Upper lobe of right lung (tissue), 1 donor: ENCODE results near the gene ZNF407. TPM values are rescaled to one million over a fixed set of nuclear protein-coding genes. Genes with fewer than 3 reads are reported as not detected.

Experiments
- ATAC-seq: fragments of 200-7000 bp; cut with Tn5 transposase; one replicate; pipeline ENCODE4 v1.9.1; 2020; ENCODE audit warnings: mild to moderate bottlenecking, moderate library complexity
- DNase-seq: peaks from one replicate; pipeline ENCODE4 v3.0.0-alpha.2; 2020
- H3K27ac ChIP-seq: fragments of 200-600 bp; one replicate; pipeline ENCODE4 v1.8.0; 2022
- H3K27me3 ChIP-seq: fragments of 200-600 bp; one replicate; pipeline ENCODE4 v1.8.0; 2022; ENCODE audit warnings: mild to moderate bottlenecking
- H3K36me3 ChIP-seq: fragments of 200-600 bp; one replicate; pipeline ENCODE4 v1.8.0; 2022
- H3K4me1 ChIP-seq: fragments of 200-600 bp; one replicate; pipeline ENCODE4 v1.8.0; 2022
- H3K4me3 ChIP-seq: fragments of 200-600 bp; one replicate; pipeline ENCODE4 v1.8.0; 2022; ENCODE audit warnings: mild to moderate bottlenecking
- H3K9me3 ChIP-seq: fragments of 200-600 bp; one replicate; pipeline ENCODE4 v1.8.0; 2022
- CTCF ChIP-seq: fragments of 200-600 bp; IDR thresholded peaks from one replicate; pipeline ENCODE4 v1.8.0; 2022; ENCODE audit warnings: antibody characterized with exemption
- intact Hi-C: fragments of 100-400 bp; cut with DNase I; formaldehyde crosslinking; loops from one replicate; pipeline ENCODE4 v1.11.0; 2022
- total RNA-seq: library from RNA; stranded (reverse); fragmentation: NEBNext Ultra II Directional; extraction: Animal tissue kit (Norgen Biotek cat#: 25700); gene quantifications from one replicate; pipeline ENCODE4 v1.2.1, GENCODE V29; 2021
- donor health status: DM: no; HTN: yes; CAD: no; lungs with severe emphysema.

ZNF407 gene
- total RNA-seq, 1 donor from 2014 or later = 18.4 TPM

DNA sequence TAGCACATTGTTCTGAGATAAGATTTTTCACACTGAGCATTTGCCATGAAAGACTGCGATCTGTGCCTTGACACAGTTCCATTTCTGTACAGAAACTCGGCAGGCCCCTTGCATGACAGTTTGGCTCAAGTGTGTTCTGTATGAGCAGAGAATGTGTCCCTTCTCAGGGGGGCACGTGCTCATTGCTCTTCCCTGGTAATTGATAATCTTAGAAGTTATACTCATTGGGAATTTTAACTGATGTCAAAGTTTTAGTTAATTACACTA lies 440.0 kb downstream of the ZNF407 start:
- no peak overlapping the region for H3K4me3 ChIP-seq

GRCh38 chr18:75041586-75041985 lies 443.9 kb downstream of the ZNF407 start:
- peak; percentile 35 for TF ChIP-seq CTCF
- no peaks in the 10 kb centered on the region for H3K9me3 ChIP-seq
- no peak overlapping the region for H3K4me3 ChIP-seq
- DNase-seq (no peak), ATAC-seq (peak; percentile 51)
- H3K36me3 ChIP-seq = no peaks in the 10 kb centered on the region
- H3K4me1 ChIP-seq = no peaks in the 10 kb centered on the region
- no peak overlapping the region for H3K27ac ChIP-seq
- intact Hi-C loops = no loop called here
- no peaks in the 10 kb centered on the region for H3K27me3 ChIP-seq

More for the DNA sequence above, 440.0 kb downstream of the ZNF407 start:
- ATAC-seq (no peak), DNase-seq (no peak)
- no peak for TF ChIP-seq CTCF
- Histone ChIP-seq H3K36me3 (no peaks in the 10 kb centered on the region), H3K9me3 (no peaks in the 10 kb centered on the region), H3K4me1 (no peaks in the 10 kb centered on the region), H3K27ac (no peak overlapping the region), H3K27me3 (no peaks in the 10 kb centered on the region)
- intact Hi-C loops = no loop called here

DNA sequence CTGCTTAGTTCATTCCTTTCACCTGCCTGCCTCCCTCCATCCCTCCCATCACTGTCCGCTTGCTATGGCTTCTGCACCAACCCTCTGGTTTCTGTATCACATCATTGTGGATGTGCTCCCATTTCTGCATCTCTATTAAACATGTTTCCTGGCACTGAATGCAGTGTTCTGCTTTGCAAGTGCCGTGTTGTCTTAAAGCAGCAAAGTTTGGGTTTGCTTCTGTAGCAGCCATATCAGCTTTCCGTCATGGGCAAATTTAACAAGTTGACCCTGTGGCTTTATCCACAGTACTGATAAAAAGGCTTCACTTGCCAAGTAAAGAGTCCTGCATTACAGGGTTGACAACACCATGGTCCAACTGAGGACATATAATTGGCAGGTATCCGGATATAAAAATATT lies 445.8 kb downstream of the ZNF407 start:
- Histone ChIP-seq H3K4me3 (no peak overlapping the region), H3K36me3 (no peaks in the 10 kb centered on the region), H3K27ac (no peak overlapping the region), H3K4me1 (no peaks in the 10 kb centered on the region), H3K27me3 (no peaks in the 10 kb centered on the region), H3K9me3 (no peaks in the 10 kb centered on the region)
- ATAC-seq (no peak), DNase-seq (no peak)
- intact Hi-C loops = no loop called here
- no peak for TF ChIP-seq CTCF

GRCh38 chr18:75044296-75044695 lies 446.6 kb downstream of the ZNF407 start:
- no peak for DNase-seq
- intact Hi-C loops = no loop called here
- no peak for TF ChIP-seq CTCF
- H3K4me1 ChIP-seq = no peaks in the 10 kb centered on the region
- no peaks in the 10 kb centered on the region for H3K36me3 ChIP-seq
- no peaks in the 10 kb centered on the region for H3K9me3 ChIP-seq
- peak; percentile 57 for ATAC-seq
- H3K27me3 ChIP-seq = no peaks in the 10 kb centered on the region
- H3K27ac ChIP-seq = no peak overlapping the region
- H3K4me3 ChIP-seq = no peak overlapping the region

GRCh38 chr18:75044791-75045190 lies 447.1 kb downstream of the ZNF407 start:
- no peaks in the 10 kb centered on the region for H3K4me1 ChIP-seq
- DNase-seq = no peak
- TF ChIP-seq CTCF = no peak
- no peak overlapping the region for H3K27ac ChIP-seq
- no peaks in the 10 kb centered on the region for H3K9me3 ChIP-seq
- ATAC-seq = no peak
- no peak overlapping the region for H3K4me3 ChIP-seq
- H3K36me3 ChIP-seq = no peaks in the 10 kb centered on the region
- intact Hi-C loops = no loop called here
- no peaks in the 10 kb centered on the region for H3K27me3 ChIP-seq

- no peaks in the 10 kb centered on the region for H3K9me3 ChIP-seq
- no peak overlapping the region for H3K27ac ChIP-seq
- ATAC-seq = no peak
- H3K4me1 ChIP-seq = no peaks in the 10 kb centered on the region
- no peak overlapping the region for H3K4me3 ChIP-seq
- DNase-seq = no peak
- no peaks in the 10 kb centered on the region for H3K27me3 ChIP-seq
- no peak for TF ChIP-seq CTCF
- intact Hi-C loops = no loop called here
- H3K36me3 ChIP-seq = no peaks in the 10 kb centered on the region
These were observed 447.6 kb downstream of the ZNF407 start for GRCh38 chr18:75045272-75045671.
